Measurements from ENCODE around the gene RAD51D.

The RAD51D gene

DNA sequence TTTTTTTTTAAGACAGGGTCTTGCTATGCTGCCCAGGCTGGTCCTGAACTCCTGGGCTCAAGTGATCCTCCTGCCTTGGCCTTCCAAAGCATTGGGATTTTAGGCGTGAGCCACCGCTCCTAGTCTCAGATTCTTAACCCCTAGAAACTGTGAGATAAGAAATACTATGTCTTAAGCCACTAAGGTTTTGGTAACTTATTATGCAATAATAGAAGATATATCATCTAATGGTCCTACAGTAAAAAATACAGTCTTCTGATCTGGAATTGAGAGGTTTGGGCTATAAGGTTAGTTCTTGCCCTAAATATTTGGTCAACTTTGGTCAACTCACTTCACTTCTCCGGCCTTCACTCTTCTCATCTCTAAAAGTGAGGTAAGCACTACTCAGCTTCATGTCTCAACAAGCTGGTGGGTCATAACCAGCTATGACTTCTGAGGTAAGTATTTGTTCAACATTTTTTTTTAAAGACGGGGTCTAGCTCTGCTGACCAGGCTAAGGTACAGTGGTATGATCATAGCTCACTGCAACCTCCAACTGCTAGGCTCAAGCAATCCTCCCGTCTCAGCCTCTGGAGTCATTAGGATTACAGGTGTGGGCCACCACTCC is 14.7 kb downstream of the RAD51D start:
- H3K4me3 ChIP-seq (ENCODE audit: low read depth, low read length) = no peak overlapping the region
- no peak for TF ChIP-seq MYC (IDR thresholded peaks at IDR 0.05; ENCODE audit: low read depth, low read length)
- no peak for TF ChIP-seq CTCF (IDR thresholded peaks at IDR 0.05; ENCODE audit: low read depth, low read length)
- TF ChIP-seq MAX (IDR thresholded peaks at IDR 0.05; ENCODE audit: low read depth, low read length) = no peak
- no peak for TF ChIP-seq POLR2A (IDR thresholded peaks at IDR 0.05; ENCODE audit: extremely low read depth, insufficient read length)
- no peak for DNase-seq (ENCODE audit: low read depth)

GRCh38 chr17:35103271-35103670 is 16.4 kb downstream of the RAD51D start:
- no peak for DNase-seq (ENCODE audit: low read depth)
- H3K4me3 ChIP-seq (ENCODE audit: low read depth, low read length) = no peak overlapping the region
- TF ChIP-seq POLR2A (IDR thresholded peaks at IDR 0.05; ENCODE audit: extremely low read depth, insufficient read length) (no peak), MAX (IDR thresholded peaks at IDR 0.05; ENCODE audit: low read depth, low read length) (no peak), MYC (IDR thresholded peaks at IDR 0.05; ENCODE audit: low read depth, low read length) (no peak), CTCF (IDR thresholded peaks at IDR 0.05; ENCODE audit: low read depth, low read length) (no peak)

- TF ChIP-seq MAX (IDR thresholded peaks at IDR 0.05; ENCODE audit: low read depth, low read length) (no peak), MYC (IDR thresholded peaks at IDR 0.05; ENCODE audit: low read depth, low read length) (no peak), POLR2A (IDR thresholded peaks at IDR 0.05; ENCODE audit: extremely low read depth, insufficient read length) (no peak), CTCF (IDR thresholded peaks at IDR 0.05; ENCODE audit: low read depth, low read length) (no peak)
- no peak for DNase-seq (ENCODE audit: low read depth)
- no peak overlapping the region for H3K4me3 ChIP-seq (ENCODE audit: low read depth, low read length)
These were observed 17.9 kb downstream of the RAD51D start for GRCh38 chr17:35101725-35102124.

GRCh38 chr17:35101036-35101435 is 18.6 kb downstream of the RAD51D start:
- DNase-seq (ENCODE audit: low read depth) = no peak
- no peak overlapping the region for H3K4me3 ChIP-seq (ENCODE audit: low read depth, low read length)
- no peak for TF ChIP-seq POLR2A (IDR thresholded peaks at IDR 0.05; ENCODE audit: extremely low read depth, insufficient read length)
- TF ChIP-seq MYC (IDR thresholded peaks at IDR 0.05; ENCODE audit: low read depth, low read length) = no peak

DNA sequence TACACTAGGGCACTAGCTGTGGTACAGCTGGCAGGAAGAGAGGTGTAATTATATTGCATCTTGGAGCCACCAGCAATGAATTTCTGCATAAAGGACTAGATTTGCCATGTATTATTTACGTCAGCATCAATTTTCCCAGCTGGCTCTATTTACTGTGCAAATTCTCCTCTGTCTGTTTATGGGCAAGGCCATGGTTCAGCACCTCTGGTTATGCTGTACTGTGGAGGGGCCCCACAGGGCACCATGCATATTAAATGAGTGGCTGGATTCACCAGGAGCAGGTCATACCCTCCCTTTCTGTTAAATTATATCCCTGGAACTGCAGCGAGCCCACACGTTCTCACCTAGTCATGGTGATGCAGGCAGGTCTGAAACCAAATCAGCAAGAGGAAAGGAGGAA is 19.8 kb downstream of the RAD51D start:
- DNase-seq (ENCODE audit: low read depth) = no peak
- no peak overlapping the region for H3K4me3 ChIP-seq (ENCODE audit: low read depth, low read length)
- TF ChIP-seq CTCF (IDR thresholded peaks at IDR 0.05; ENCODE audit: low read depth, low read length) (no peak), MAX (IDR thresholded peaks at IDR 0.05; ENCODE audit: low read depth, low read length) (no peak), MYC (IDR thresholded peaks at IDR 0.05; ENCODE audit: low read depth, low read length) (no peak), POLR2A (IDR thresholded peaks at IDR 0.05; ENCODE audit: extremely low read depth, insufficient read length) (no peak)

DNA sequence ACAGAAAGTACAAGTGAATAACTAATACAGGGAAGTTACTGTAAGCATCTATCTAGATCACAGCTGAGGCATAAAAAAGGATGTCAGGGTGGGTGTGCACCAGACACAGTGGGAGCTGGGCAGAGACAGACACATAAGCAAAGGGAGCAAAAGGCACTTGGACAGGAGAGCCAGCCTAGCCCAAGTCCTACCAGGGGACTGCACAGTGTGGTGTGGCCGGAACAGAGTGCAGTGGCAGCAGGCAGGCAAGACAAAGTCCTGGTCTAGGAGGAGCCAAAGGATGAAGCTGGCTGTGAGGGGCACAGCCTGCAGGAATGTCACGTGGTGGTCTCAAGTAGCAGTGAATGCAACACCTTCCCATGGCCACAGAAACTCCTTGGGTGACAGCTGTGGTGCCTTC is 21.9 kb downstream of the RAD51D start:
- TF ChIP-seq CTCF (IDR thresholded peaks at IDR 0.05; ENCODE audit: low read depth, low read length) (no peak), MAX (IDR thresholded peaks at IDR 0.05; ENCODE audit: low read depth, low read length) (no peak), MYC (IDR thresholded peaks at IDR 0.05; ENCODE audit: low read depth, low read length) (no peak), POLR2A (IDR thresholded peaks at IDR 0.05; ENCODE audit: extremely low read depth, insufficient read length) (no peak)
- no peak for DNase-seq (ENCODE audit: low read depth)

More for the DNA sequence above, 21.9 kb downstream of the RAD51D start:
- H3K4me3 ChIP-seq (ENCODE audit: low read depth, low read length) = no peak overlapping the region

Measured in NB4 (cell line).